Gastroesophageal sphincter (tissue), 4 donors: Measurements from ENCODE around the gene DLGAP3. TPM values are rescaled to one million over a fixed set of nuclear protein-coding genes. Genes with fewer than 3 reads are reported as not detected.

ENCODE experiments used
- ATAC-seq: fragments of 150-250 bp; one replicate; pipeline ENCODE4 v1.9.1; 2016; ENCODE audit warnings: mild to moderate bottlenecking, moderate library complexity
- H3K27ac ChIP-seq, 4 donors: fragments of 200-600 bp; sonication (generic) in 3 of 4; 1 replicate in 3 of 4; 2 replicates in 1 of 4; pipeline ENCODE4 v1.5.1; 2016 to 2019
- H3K27me3 ChIP-seq: fragments of 200-600 bp; sonication (generic); one replicate; pipeline ENCODE4 v1.5.1; 2019
- H3K36me3 ChIP-seq, 2 donors: fragments of 200-600 bp; sonication (generic); one replicate each; pipeline ENCODE4 v1.5.1; 2019; ENCODE audit warnings: control low read depth in 1 of 2
- H3K4me1 ChIP-seq, 3 donors: fragments of 200-600 bp; sonication (generic); 1 replicate in 2 of 3; 2 replicates in 1 of 3; pipeline ENCODE4 v1.5.1; 2016 to 2019; ENCODE audit warnings: control low read depth in 2 of 3
- H3K4me3 ChIP-seq, 2 donors: fragments of 200-600 bp; sonication (generic); one replicate each; pipeline ENCODE4 v1.5.1; 2019; ENCODE audit warnings: mild to moderate bottlenecking in 1 of 2, moderate library complexity in 1 of 2
- H3K9me3 ChIP-seq, 3 donors: fragments of 200-600 bp; sonication (generic); one replicate each; pipeline ENCODE4 v1.5.1; 2017 to 2019; ENCODE audit warnings: control low read depth in 2 of 3
- EP300 ChIP-seq: sonication (generic); formaldehyde crosslinking; IDR thresholded peaks from one replicate; pipeline ENCODE4 v1.6.1; 2017; ENCODE audit warnings: antibody characterized with exemption, mild to moderate bottlenecking
- POLR2A ChIP-seq, 2 donors: fragments of 450-650 bp; IDR thresholded peaks; one replicate each; pipeline ENCODE4 v1.6.1; 2017; ENCODE audit warnings: antibody characterized with exemption in 2 of 2, mild to moderate bottlenecking in 2 of 2, moderate library complexity in 1 of 2
- POLR2AphosphoS5 ChIP-seq: sonication (generic); formaldehyde crosslinking; IDR thresholded peaks from one replicate; pipeline ENCODE4 v1.6.1; 2017; ENCODE audit warnings: antibody characterized with exemption
- WGBS, 2 donors: methylation state at CpG; one replicate each; pipeline ENCODE4 v1.1.5; 2018; ENCODE audit warnings: low coverage in 1 of 2; 5-methylcytosine and 5-hydroxymethylcytosine counted together
- total RNA-seq, 4 donors: library from RNA; depleted of rRNA; stranded (reverse); fragments of >200 nt; gene quantifications; one replicate each; pipeline ENCODE4 v1.1.0, GENCODE V29; 2016
- TF ChIP-seq, protein P1 (sequence below), 4 experiments: fragments of 200-600 bp in 2 of 4; fragments of 450-650 bp in 2 of 4; sonication (generic) in 1 of 4; IDR thresholded peaks; one replicate each; pipeline ENCODE4 v1.5.1; 2017 to 2019; ENCODE audit warnings: antibody characterized with exemption in 4 of 4, mild to moderate bottlenecking in 2 of 4, moderate library complexity in 2 of 4

DLGAP3 gene
- total RNA-seq, 4 donors from 2014 or later = 0.12 to 0.13 TPM; not detected in 2

DNA sequence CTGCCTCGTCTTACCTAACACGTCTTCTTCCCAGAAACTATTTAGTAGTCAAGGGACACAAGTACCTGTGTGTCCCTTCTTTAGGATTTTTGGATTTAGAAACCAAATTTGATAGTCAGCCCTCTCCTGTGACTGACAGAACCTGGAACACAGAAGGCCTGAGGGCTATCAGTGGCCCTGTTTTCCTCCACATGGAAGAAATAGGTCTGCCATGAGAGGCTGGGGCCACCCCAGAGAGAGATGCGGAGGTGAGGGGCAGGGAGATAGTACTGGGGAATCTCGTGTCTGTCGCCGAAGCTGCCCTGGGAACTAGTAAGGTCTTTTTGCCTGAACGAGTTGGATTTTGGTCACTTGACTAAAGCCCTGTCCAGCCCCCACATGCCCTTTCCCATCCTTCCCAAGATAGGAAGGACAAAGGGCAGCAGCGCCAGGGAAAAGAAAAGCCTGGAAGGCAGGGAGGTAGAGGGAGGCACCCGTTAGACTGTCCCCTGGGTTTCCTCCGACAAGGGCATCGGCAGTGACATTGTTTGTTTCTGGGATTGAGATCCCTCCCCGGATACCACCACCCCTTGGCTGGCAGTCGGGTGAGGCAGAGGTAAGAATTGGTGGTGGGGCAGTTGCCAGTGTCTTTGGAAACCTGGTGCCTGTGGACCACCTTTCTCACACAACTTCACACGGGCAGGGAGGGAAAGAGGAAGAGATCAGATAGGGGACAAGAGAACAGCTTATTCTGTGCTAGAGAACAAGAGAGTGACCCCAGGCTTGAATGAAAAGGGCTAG is 89.7 kb downstream of the DLGAP3 start:
- WGBS, 2 donors = 66 to 80% methylated on average over 1 to 12 of the region's 14 CpGs
- no peak for ATAC-seq
- no peak for TF ChIP-seq POLR2AphosphoS5
- TF ChIP-seq, protein P1, sequence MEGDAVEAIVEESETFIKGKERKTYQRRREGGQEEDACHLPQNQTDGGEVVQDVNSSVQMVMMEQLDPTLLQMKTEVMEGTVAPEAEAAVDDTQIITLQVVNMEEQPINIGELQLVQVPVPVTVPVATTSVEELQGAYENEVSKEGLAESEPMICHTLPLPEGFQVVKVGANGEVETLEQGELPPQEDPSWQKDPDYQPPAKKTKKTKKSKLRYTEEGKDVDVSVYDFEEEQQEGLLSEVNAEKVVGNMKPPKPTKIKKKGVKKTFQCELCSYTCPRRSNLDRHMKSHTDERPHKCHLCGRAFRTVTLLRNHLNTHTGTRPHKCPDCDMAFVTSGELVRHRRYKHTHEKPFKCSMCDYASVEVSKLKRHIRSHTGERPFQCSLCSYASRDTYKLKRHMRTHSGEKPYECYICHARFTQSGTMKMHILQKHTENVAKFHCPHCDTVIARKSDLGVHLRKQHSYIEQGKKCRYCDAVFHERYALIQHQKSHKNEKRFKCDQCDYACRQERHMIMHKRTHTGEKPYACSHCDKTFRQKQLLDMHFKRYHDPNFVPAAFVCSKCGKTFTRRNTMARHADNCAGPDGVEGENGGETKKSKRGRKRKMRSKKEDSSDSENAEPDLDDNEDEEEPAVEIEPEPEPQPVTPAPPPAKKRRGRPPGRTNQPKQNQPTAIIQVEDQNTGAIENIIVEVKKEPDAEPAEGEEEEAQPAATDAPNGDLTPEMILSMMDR (IDR thresholded peaks at IDR 0.05) = no peak
- TF ChIP-seq EP300 = no peak
- TF ChIP-seq POLR2A (IDR thresholded peaks at IDR 0.05) = no peak
- no peak overlapping the region for H3K27ac ChIP-seq
- no peak overlapping the region for H3K4me3 ChIP-seq
- peaks cover 0 to 4% of the 10 kb centered on the region in 2 donors for H3K36me3 ChIP-seq
- H3K4me1 ChIP-seq = peaks cover 0 to 35% (median 0%) of the 10 kb centered on the region in 3 donors
- no peaks in the 10 kb centered on the region for H3K27me3 ChIP-seq
- no peaks in the 10 kb centered on the region for H3K9me3 ChIP-seq

- Histone ChIP-seq H3K9me3 (no peaks in the 10 kb centered on the region), H3K4me1 (peaks cover 0 to 11% (median 0%) of the 10 kb centered on the region in 3 donors), H3K27me3 (no peaks in the 10 kb centered on the region), H3K4me3 (no peak overlapping the region), H3K36me3 (peaks cover 0 to 14% of the 10 kb centered on the region in 2 donors), H3K27ac (no peak overlapping the region)
- no peak for TF ChIP-seq EP300
- TF ChIP-seq POLR2A (IDR thresholded peaks at IDR 0.05) = no peak
- TF ChIP-seq, protein P1 (IDR thresholded peaks at IDR 0.05) = no peak
- TF ChIP-seq POLR2AphosphoS5 = no peak
- ATAC-seq = no peak
- WGBS, 2 donors = 85% methylated on average over 1 of the region's 1 CpG; no CpG with 5 or more reads in 1 of the 2 donors
Measured at GRCh38 chr1:34833711-34834110, 95.7 kb downstream of the DLGAP3 start.

DNA sequence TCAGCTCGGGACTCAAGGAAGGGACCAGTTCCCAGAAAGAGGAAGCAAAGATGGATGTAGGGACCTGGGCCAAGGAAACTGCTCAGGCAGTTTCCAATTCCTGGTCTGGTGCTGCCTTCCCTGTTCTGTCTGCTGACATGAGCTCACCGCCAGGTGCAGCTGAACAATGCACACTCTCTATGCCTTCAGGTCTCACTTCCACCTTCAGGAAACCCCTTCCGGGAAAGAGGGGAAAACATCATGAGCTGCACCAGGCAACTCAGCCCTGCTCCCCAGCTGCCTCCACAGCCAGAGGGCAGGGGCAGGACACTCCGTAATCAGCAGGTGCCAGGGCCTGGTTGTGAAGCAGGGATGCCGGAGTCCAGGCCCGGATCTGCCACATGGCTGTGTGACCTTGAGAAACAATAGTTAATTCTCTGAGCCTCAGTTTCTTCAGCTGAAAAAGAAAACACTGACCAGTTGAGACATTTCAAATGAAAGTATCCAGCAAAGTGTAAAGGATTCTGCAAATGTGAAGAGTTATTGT is 97.7 kb downstream of the DLGAP3 start:
- Histone ChIP-seq H3K9me3 (no peaks in the 10 kb centered on the region), H3K36me3 (peaks cover 0 to 10% of the 10 kb centered on the region in 2 donors), H3K27me3 (no peaks in the 10 kb centered on the region), H3K27ac (no peak overlapping the region), H3K4me3 (no peak overlapping the region), H3K4me1 (peaks cover 0 to 11% (median 0%) of the 10 kb centered on the region in 3 donors)
- 57 to 75% methylated on average over 1 to 2 of the region's 6 CpGs for WGBS, 2 donors
- ATAC-seq = no peak
- TF ChIP-seq POLR2AphosphoS5 (no peak), EP300 (no peak), POLR2A (IDR thresholded peaks at IDR 0.05) (no peak)
- TF ChIP-seq, protein P1 (IDR thresholded peaks at IDR 0.05) = no peak

- ATAC-seq = no peak
- Histone ChIP-seq H3K27me3 (no peaks in the 10 kb centered on the region), H3K4me1 (peaks cover 0 to 4% (median 0%) of the 10 kb centered on the region in 3 donors), H3K9me3 (no peaks in the 10 kb centered on the region), H3K27ac (no peak overlapping the region), H3K4me3 (no peak overlapping the region), H3K36me3 (peaks cover 0 to 10% of the 10 kb centered on the region in 2 donors)
- TF ChIP-seq EP300 (no peak), POLR2A (IDR thresholded peaks at IDR 0.05) (no peak), POLR2AphosphoS5 (no peak)
- TF ChIP-seq, protein P1 (IDR thresholded peaks at IDR 0.05) = no peak
- 47 to 75% methylated on average over 1 to 2 of the region's 3 CpGs for WGBS, 2 donors
Measured at GRCh38 chr1:34829250-34829649, 100.2 kb downstream of the DLGAP3 start.
